ENCODE results near the gene TBCEL.

TBCEL gene

GRCh38 chr11:121047926-121048325 lies 24.0 kb downstream of the TBCEL start:
- H3K36me3 ChIP-seq (ENCODE audit: control insufficient read depth, insufficient read depth, low read length): no peaks in the 10 kb centered on the region
- H3K4me3 ChIP-seq (ENCODE audit: low read depth, low read length): no peak overlapping the region
- H3K9ac ChIP-seq (ENCODE audit: low read depth, low read length): no peak overlapping the region
- H3K4me1 ChIP-seq (ENCODE audit: control insufficient read depth, insufficient read depth, low read length): no peaks in the 10 kb centered on the region
- no peaks in the 10 kb centered on the region for H3K9me3 ChIP-seq (ENCODE audit: control insufficient read depth, insufficient read depth, low read length)
- no peaks in the 10 kb centered on the region for H3K27me3 ChIP-seq (ENCODE audit: control insufficient read depth, insufficient read depth, low read length)

DNA sequence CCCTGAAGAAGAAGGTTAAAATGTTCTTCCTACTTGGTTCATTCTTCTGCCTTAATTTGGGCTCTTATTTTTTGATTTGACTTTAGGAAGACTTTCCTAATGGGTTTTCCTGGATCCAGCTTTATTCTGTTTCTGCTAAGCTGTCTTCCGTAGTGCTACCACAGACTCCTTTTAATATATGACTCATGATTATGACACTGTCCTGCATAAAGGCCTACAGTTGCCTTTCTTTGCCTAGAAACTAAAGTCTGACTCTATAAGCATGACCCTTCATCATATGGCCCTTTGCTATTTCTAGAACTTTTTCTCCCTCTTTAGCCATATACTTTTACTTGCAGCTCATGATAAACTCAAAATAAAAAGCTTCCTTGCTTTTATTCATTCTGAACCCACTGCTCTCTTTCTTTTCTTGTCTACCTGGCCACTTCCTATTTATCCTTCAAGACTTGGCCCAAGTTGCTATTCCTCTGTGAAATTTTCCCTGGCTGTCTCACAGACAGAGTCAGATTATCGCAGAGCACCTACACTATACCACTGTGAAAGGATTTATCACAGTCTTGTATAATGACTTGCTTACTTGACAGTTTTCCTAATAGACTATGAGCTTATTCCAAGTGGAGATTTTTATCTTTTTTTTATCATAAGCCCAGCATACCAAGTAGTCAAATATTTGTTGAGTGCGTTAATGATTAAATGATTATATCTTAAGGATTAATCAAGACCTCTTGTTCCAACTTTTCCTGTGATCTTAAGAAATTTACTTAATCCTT lies 24.7 kb downstream of the TBCEL start:
- Histone ChIP-seq H3K4me1 (ENCODE audit: control insufficient read depth, insufficient read depth, low read length) (no peaks in the 10 kb centered on the region), H3K36me3 (ENCODE audit: control insufficient read depth, insufficient read depth, low read length) (peaks cover 2% of the 10 kb centered on the region), H3K9me3 (ENCODE audit: control insufficient read depth, insufficient read depth, low read length) (no peaks in the 10 kb centered on the region), H3K27me3 (ENCODE audit: control insufficient read depth, insufficient read depth, low read length) (no peaks in the 10 kb centered on the region), H3K9ac (ENCODE audit: low read depth, low read length) (no peak overlapping the region), H3K4me3 (ENCODE audit: low read depth, low read length) (no peak overlapping the region)

- no peaks in the 10 kb centered on the region for H3K27me3 ChIP-seq (ENCODE audit: control insufficient read depth, insufficient read depth, low read length)
- H3K36me3 ChIP-seq (ENCODE audit: control insufficient read depth, insufficient read depth, low read length): peaks cover 5% of the 10 kb centered on the region
- H3K9ac ChIP-seq (ENCODE audit: low read depth, low read length): no peak overlapping the region
- no peak overlapping the region for H3K4me3 ChIP-seq (ENCODE audit: low read depth, low read length)
- no peaks in the 10 kb centered on the region for H3K9me3 ChIP-seq (ENCODE audit: control insufficient read depth, insufficient read depth, low read length)
- H3K4me1 ChIP-seq (ENCODE audit: control insufficient read depth, insufficient read depth, low read length): no peaks in the 10 kb centered on the region
These were observed 29.3 kb downstream of the TBCEL start for GRCh38 chr11:121053244-121053643.

DNA sequence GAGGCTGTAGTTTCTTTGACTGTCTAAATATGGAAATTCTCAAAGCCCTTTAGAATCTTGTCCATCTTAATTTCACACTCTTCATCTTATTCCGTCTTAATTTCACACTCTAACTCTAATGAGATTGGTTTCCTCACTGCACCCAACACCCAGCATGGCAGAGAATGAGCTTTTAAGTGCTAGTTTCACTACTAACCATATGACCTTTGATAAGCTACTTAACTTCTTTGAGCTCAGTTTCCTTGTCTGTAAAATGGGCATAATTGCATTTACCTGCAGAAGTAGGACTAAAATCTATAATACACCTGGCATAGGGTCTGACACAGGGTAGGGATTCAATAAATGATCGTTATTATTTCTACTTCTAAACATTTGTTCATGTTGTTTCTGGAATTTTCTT lies 30.4 kb downstream of the TBCEL start:
- Histone ChIP-seq H3K9me3 (ENCODE audit: control insufficient read depth, insufficient read depth, low read length) (no peaks in the 10 kb centered on the region), H3K9ac (ENCODE audit: low read depth, low read length) (no peak overlapping the region), H3K4me1 (ENCODE audit: control insufficient read depth, insufficient read depth, low read length) (no peaks in the 10 kb centered on the region), H3K4me3 (ENCODE audit: low read depth, low read length) (no peak overlapping the region), H3K27me3 (ENCODE audit: control insufficient read depth, insufficient read depth, low read length) (no peaks in the 10 kb centered on the region), H3K36me3 (ENCODE audit: control insufficient read depth, insufficient read depth, low read length) (peaks cover 5% of the 10 kb centered on the region)

- H3K9me3 ChIP-seq (ENCODE audit: control insufficient read depth, insufficient read depth, low read length): no peaks in the 10 kb centered on the region
- H3K4me1 ChIP-seq (ENCODE audit: control insufficient read depth, insufficient read depth, low read length): no peaks in the 10 kb centered on the region
- no peak overlapping the region for H3K9ac ChIP-seq (ENCODE audit: low read depth, low read length)
- no peaks in the 10 kb centered on the region for H3K27me3 ChIP-seq (ENCODE audit: control insufficient read depth, insufficient read depth, low read length)
- H3K36me3 ChIP-seq (ENCODE audit: control insufficient read depth, insufficient read depth, low read length): peaks cover 5% of the 10 kb centered on the region
- no peak overlapping the region for H3K4me3 ChIP-seq (ENCODE audit: low read depth, low read length)
These were observed 31.2 kb downstream of the TBCEL start for GRCh38 chr11:121055076-121055475.

- no peak overlapping the region for H3K9ac ChIP-seq (ENCODE audit: low read depth, low read length)
- H3K4me3 ChIP-seq (ENCODE audit: low read depth, low read length): no peak overlapping the region
- H3K4me1 ChIP-seq (ENCODE audit: control insufficient read depth, insufficient read depth, low read length): no peaks in the 10 kb centered on the region
- no peaks in the 10 kb centered on the region for H3K27me3 ChIP-seq (ENCODE audit: control insufficient read depth, insufficient read depth, low read length)
- peaks cover 5% of the 10 kb centered on the region for H3K36me3 ChIP-seq (ENCODE audit: control insufficient read depth, insufficient read depth, low read length)
- H3K9me3 ChIP-seq (ENCODE audit: control insufficient read depth, insufficient read depth, low read length): no peaks in the 10 kb centered on the region
These were observed 34.0 kb downstream of the TBCEL start for GRCh38 chr11:121057922-121058321.

DNA sequence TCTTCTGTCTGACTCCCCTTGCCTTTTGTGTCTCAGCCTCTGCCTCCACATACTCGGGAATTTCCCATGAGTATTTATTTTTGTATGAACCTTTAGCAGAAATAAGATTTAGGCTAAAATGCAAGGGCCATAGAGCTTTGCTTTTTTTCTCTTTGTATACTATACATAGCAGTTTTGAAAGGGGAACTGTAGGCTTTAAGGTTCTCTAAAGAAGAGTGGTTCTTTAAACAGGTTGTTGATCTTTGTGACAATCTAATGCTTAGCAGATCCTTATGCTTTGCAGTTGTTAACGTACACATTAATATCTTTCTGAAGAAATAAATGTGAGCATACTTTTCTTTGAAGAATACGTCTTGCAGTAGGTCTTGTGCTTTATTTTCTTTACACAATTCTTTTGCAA lies 35.0 kb downstream of the TBCEL start:
- Histone ChIP-seq H3K27me3 (ENCODE audit: control insufficient read depth, insufficient read depth, low read length) (no peaks in the 10 kb centered on the region), H3K4me1 (ENCODE audit: control insufficient read depth, insufficient read depth, low read length) (no peaks in the 10 kb centered on the region), H3K4me3 (ENCODE audit: low read depth, low read length) (no peak overlapping the region), H3K9me3 (ENCODE audit: control insufficient read depth, insufficient read depth, low read length) (no peaks in the 10 kb centered on the region), H3K36me3 (ENCODE audit: control insufficient read depth, insufficient read depth, low read length) (no peaks in the 10 kb centered on the region), H3K9ac (ENCODE audit: low read depth, low read length) (no peak overlapping the region)

- H3K36me3 ChIP-seq (ENCODE audit: control insufficient read depth, insufficient read depth, low read length): no peaks in the 10 kb centered on the region
- H3K4me1 ChIP-seq (ENCODE audit: control insufficient read depth, insufficient read depth, low read length): no peaks in the 10 kb centered on the region
- H3K9me3 ChIP-seq (ENCODE audit: control insufficient read depth, insufficient read depth, low read length): no peaks in the 10 kb centered on the region
- no peaks in the 10 kb centered on the region for H3K27me3 ChIP-seq (ENCODE audit: control insufficient read depth, insufficient read depth, low read length)
- no peak overlapping the region for H3K4me3 ChIP-seq (ENCODE audit: low read depth, low read length)
- H3K9ac ChIP-seq (ENCODE audit: low read depth, low read length): no peak overlapping the region
These were observed 35.7 kb downstream of the TBCEL start for GRCh38 chr11:121059605-121060004.

DNA sequence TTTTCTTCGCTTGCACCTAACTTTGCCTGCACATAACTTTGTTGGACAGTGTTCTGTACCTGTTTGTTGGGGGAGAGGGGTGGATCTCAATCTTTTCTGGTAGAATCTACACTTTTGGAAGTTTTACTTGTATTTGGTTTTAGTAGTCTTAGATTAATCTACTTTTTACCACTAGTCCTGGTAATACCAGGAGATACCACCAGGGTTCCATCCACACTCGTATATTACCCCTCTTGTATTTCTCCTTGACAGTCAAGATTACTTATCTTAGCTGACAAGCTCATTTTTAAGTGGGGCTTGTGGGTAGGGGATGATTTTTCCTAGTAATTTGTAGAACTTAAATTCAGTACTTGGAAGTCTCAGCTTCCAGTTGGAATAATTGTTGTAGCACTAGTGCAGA lies 39.8 kb downstream of the TBCEL start:
- no peaks in the 10 kb centered on the region for H3K9me3 ChIP-seq (ENCODE audit: control insufficient read depth, insufficient read depth, low read length)
- H3K36me3 ChIP-seq (ENCODE audit: control insufficient read depth, insufficient read depth, low read length): no peaks in the 10 kb centered on the region

GRCh38 chr11:121066623-121067022 lies 42.7 kb downstream of the TBCEL start:
- Histone ChIP-seq H3K27me3 (ENCODE audit: control insufficient read depth, insufficient read depth, low read length) (no peaks in the 10 kb centered on the region), H3K9ac (ENCODE audit: low read depth, low read length) (no peak overlapping the region), H3K9me3 (ENCODE audit: control insufficient read depth, insufficient read depth, low read length) (no peaks in the 10 kb centered on the region), H3K4me3 (ENCODE audit: low read depth, low read length) (no peak overlapping the region), H3K36me3 (ENCODE audit: control insufficient read depth, insufficient read depth, low read length) (no peaks in the 10 kb centered on the region), H3K4me1 (ENCODE audit: control insufficient read depth, insufficient read depth, low read length) (no peaks in the 10 kb centered on the region)

More for the DNA sequence above, 39.8 kb downstream of the TBCEL start:
- Histone ChIP-seq H3K9ac (ENCODE audit: low read depth, low read length) (no peak overlapping the region), H3K4me1 (ENCODE audit: control insufficient read depth, insufficient read depth, low read length) (no peaks in the 10 kb centered on the region), H3K27me3 (ENCODE audit: control insufficient read depth, insufficient read depth, low read length) (no peaks in the 10 kb centered on the region), H3K4me3 (ENCODE audit: low read depth, low read length) (no peak overlapping the region)

DNA sequence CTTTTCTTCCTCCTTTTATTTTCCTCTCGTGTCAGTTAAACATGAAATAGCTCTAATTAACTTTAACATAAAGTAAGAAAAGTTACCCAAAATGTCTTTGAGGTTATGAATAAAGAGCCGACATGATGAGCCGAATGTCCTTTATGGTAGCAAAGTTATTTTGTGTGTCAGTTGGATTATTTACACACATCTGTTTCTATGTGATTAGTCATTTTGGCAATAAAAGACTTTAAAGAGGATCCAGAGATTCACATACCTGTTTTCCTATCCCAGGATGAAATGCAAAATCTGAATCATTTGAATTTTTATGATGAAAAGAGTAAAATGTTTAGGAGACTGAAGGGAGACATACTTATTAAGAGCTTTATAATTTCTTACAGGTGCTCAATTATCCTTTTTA lies 43.1 kb downstream of the TBCEL start:
- Histone ChIP-seq H3K4me3 (ENCODE audit: low read depth, low read length) (no peak overlapping the region), H3K4me1 (ENCODE audit: control insufficient read depth, insufficient read depth, low read length) (no peaks in the 10 kb centered on the region), H3K9me3 (ENCODE audit: control insufficient read depth, insufficient read depth, low read length) (no peaks in the 10 kb centered on the region), H3K36me3 (ENCODE audit: control insufficient read depth, insufficient read depth, low read length) (no peaks in the 10 kb centered on the region), H3K9ac (ENCODE audit: low read depth, low read length) (no peak overlapping the region), H3K27me3 (ENCODE audit: control insufficient read depth, insufficient read depth, low read length) (no peaks in the 10 kb centered on the region)

DNA sequence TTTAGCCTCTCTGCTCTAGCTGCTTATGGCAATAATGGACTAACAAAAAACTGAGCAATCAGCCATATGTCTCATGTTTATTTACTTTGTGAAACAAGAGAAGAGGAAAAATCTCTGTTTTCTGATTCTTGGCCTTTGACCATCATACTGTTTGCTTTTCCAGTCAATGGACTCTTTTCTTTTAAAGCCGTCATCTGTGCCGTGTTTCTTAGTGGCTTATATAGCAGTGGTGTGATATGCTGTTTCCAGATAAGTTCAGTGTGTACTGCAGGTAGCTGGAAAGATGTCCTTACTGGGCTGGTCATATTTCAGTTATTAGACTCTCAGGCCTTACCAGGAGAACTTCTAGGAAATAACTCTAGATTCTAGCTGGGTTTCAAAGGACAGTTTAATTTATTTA lies 43.6 kb downstream of the TBCEL start:
- Histone ChIP-seq H3K9ac (ENCODE audit: low read depth, low read length) (no peak overlapping the region), H3K27me3 (ENCODE audit: control insufficient read depth, insufficient read depth, low read length) (no peaks in the 10 kb centered on the region), H3K36me3 (ENCODE audit: control insufficient read depth, insufficient read depth, low read length) (no peaks in the 10 kb centered on the region), H3K4me1 (ENCODE audit: control insufficient read depth, insufficient read depth, low read length) (no peaks in the 10 kb centered on the region), H3K4me3 (ENCODE audit: low read depth, low read length) (no peak overlapping the region), H3K9me3 (ENCODE audit: control insufficient read depth, insufficient read depth, low read length) (no peaks in the 10 kb centered on the region)
